ENCODE results near the gene MESP2.

The MESP2 gene, protein sequence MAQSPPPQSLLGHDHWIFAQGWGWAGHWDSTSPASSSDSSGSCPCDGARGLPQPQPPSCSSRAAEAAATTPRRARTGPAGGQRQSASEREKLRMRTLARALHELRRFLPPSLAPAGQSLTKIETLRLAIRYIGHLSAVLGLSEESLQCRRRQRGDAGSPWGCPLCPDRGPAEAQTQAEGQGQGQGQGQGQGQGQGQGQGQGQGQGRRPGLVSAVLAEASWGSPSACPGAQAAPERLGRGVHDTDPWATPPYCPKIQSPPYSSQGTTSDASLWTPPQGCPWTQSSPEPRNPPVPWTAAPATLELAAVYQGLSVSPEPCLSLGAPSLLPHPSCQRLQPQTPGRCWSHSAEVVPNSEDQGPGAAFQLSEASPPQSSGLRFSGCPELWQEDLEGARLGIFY

DNA sequence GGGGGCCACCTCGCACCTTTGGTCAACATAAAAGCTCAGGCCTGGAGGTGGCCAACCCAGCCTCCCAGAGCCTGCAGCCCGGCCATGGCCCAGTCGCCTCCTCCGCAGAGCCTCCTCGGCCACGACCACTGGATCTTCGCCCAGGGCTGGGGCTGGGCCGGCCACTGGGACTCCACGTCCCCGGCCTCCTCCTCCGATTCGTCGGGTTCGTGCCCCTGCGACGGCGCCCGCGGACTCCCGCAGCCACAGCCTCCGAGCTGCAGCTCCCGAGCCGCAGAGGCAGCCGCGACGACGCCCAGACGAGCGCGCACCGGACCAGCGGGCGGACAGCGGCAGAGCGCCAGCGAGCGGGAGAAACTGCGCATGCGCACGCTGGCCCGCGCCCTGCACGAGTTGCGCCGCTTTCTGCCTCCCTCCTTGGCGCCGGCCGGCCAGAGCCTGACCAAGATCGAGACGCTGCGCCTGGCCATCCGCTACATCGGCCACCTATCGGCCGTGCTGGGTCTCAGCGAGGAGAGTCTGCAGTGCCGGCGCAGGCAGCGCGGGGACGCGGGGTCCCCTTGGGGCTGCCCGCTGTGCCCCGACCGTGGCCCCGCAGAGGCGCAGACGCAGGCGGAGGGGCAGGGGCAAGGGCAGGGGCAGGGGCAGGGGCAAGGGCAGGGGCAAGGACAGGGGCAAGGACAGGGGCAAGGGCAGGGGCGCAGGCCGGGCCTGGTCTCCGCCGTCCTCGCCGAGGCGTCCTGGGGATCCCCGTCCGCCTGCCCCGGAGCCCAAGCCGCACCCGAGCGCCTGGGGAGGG lies at the start of gene MESP2:
Gene MESP2 (plus strand): TSS at position 59 of the 799 bp plus-strand sequence. CDS start 26 bp downstream, at position 85.
- Mint-ChIP-seq H3K36me3 (no peaks in the 10 kb centered on the region), H3K27me3 (peaks cover 6% of the 10 kb centered on the region), H3K4me1 (peaks cover 11% of the 10 kb centered on the region), H3K27ac (no peak within 1 kb of the TSS), H3K9me3 (no peaks in the 10 kb centered on the region), H3K4me3 (peak within 1 kb of the TSS; percentile 74)
- DNase-seq (ENCODE audit: low spot score in 2 of 2), result peak; percentile 50 to 60
- peak; percentile 57 for ATAC-seq (ENCODE audit: low read depth)

DNA sequence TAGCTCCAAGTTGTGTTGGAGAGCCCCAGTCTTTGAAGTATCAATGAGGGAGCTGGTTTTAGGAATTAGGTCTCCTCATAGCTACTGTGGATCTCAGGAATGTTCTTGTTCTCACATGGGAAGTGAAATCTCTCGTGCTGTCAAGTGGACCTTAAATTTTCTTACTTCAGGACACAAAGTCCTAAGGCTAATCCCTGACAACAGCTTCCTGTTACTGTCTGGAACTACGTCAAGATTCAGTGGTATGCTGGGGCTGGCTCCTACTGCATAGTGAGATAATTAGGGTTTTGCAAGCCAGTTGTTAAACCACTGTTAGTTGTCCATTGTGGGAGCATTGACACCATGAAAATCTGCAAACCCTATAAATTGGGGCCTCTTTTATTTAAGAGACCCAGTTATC lies 47.9 kb upstream of the MESP2 start:
- no peak overlapping the region for H3K4me3 Mint-ChIP-seq
- no peak for ATAC-seq (ENCODE audit: low read depth)
- H3K9me3 Mint-ChIP-seq, result peaks cover 2% of the 10 kb centered on the region
- H3K4me1 Mint-ChIP-seq, result no peaks in the 10 kb centered on the region
- no peak for DNase-seq (ENCODE audit: low spot score in 2 of 2)
- H3K27me3 Mint-ChIP-seq, result peaks cover 11% of the 10 kb centered on the region
- no peaks in the 10 kb centered on the region for H3K36me3 Mint-ChIP-seq
- no peak overlapping the region for H3K27ac Mint-ChIP-seq

DNA sequence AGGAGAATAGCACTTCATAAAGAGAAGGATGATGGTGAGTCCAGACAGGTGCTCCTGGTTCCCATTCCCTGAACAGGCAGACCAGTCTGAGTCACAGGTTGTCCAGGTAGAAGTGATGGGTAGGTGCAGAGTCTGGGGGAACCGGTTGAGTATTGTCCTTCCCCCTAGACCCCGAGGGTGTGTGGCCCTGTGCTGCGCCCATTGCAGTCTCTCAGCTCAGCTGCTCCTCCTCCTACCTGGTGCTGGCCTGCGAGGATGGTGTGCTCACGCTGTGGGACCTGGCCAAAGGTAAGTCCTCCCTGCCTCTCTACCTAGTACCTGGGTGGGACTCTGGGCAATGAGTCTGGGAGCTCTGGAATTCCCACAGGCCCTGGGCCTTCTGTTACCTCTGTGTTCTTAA lies 44.9 kb upstream of the MESP2 start:
- no peak for ATAC-seq (ENCODE audit: low read depth)
- DNase-seq (ENCODE audit: low spot score in 2 of 2), result no peak
- no peaks in the 10 kb centered on the region for H3K9me3 Mint-ChIP-seq
- no peaks in the 10 kb centered on the region for H3K4me1 Mint-ChIP-seq
- no peaks in the 10 kb centered on the region for H3K36me3 Mint-ChIP-seq
- no peak overlapping the region for H3K27ac Mint-ChIP-seq
- H3K27me3 Mint-ChIP-seq, result peaks cover 19% of the 10 kb centered on the region
- no peak overlapping the region for H3K4me3 Mint-ChIP-seq

DNA sequence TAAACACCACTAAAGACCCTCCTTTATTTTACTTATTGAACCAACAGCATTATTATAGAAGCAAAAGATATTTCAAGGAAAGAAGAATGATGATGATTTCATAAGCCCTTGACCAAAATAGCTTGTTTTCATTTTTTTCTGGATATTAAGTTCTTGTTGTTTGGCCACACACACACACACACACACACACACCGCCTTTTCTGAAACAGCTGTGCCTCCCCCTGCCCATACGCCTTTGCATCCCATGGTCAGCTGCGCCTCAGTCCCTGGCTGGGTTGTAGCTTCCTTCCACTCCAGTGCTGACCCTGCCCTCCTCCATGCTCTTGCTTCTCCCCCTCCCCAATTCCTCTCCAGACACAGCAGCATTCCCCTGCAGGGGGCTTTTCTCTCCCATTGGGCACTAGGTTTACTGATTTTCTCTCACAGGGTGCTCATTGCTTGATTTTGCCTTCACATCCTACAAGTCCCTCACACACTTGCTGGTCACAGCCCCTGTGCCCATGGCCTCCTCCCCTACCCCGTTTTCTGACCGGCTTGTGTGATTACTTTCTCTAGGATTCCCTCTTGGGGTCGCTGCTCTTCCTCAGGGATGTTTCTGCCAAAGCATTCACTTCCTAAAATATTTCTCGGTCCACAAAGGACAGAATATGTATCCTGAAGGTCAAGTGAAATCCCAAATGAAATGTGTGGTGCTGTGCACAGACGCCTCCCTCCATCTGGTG lies 43.5 kb upstream of the MESP2 start:
- Mint-ChIP-seq H3K4me1 (no peaks in the 10 kb centered on the region), H3K9me3 (no peaks in the 10 kb centered on the region), H3K36me3 (no peaks in the 10 kb centered on the region), H3K27ac (no peak overlapping the region), H3K27me3 (peaks cover 20% of the 10 kb centered on the region), H3K4me3 (no peak overlapping the region)
- ATAC-seq (ENCODE audit: low read depth) (no peak), DNase-seq (ENCODE audit: low spot score in 2 of 2) (no peak)

DNA sequence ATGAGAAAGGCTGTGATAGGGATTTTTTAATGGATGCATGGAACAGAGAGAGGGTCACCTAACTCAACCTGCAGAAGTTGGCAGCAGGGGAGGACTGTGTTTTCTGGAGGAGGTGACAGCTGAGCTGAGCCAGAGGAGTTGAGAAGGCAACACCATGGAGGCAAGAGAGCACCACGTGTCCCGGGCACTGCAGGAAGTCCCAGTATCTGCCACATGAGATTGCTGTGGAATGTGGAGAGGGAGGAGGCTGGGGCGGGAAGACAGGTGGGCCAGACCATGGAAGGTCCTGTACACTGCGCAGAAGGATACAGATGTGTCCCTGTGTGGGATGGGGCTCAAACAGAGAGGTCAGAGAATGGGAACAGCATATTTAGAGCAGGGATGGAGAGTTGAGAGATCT lies 40.4 kb upstream of the MESP2 start:
- no peaks in the 10 kb centered on the region for H3K9me3 Mint-ChIP-seq
- peaks cover 17% of the 10 kb centered on the region for H3K27me3 Mint-ChIP-seq
- no peaks in the 10 kb centered on the region for H3K36me3 Mint-ChIP-seq
- ATAC-seq (ENCODE audit: low read depth), result no peak
- no peak overlapping the region for H3K4me3 Mint-ChIP-seq
- no peaks in the 10 kb centered on the region for H3K4me1 Mint-ChIP-seq
- no peak overlapping the region for H3K27ac Mint-ChIP-seq
- DNase-seq (ENCODE audit: low spot score in 2 of 2), result no peak

DNA sequence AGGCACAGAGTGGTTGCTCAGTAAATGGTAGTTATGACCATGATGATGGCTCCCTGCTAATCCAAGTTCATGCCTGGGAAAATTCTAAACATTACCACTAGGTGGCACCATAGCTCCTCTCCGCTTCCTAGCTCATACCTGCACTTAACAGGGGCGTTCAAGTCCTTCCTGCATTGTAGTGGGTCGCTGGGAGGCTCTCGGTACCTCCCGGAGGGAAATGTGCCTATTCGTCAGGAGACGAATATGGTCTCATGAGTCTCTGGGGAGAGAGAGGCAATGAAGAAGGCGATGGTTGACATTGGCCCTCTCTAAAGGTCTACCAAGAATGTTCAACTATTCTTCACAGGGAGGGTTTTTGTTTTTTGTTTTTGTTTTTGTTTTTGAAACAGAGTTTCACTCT lies 36.0 kb upstream of the MESP2 start:
- Mint-ChIP-seq H3K9me3 (no peaks in the 10 kb centered on the region), H3K4me3 (no peak overlapping the region), H3K36me3 (no peaks in the 10 kb centered on the region), H3K27me3 (peaks cover 10% of the 10 kb centered on the region), H3K27ac (no peak overlapping the region), H3K4me1 (no peaks in the 10 kb centered on the region)
- ATAC-seq (ENCODE audit: low read depth) (peak; percentile 92), DNase-seq (ENCODE audit: low spot score in 2 of 2) (peak; percentile 65 to 69)

DNA sequence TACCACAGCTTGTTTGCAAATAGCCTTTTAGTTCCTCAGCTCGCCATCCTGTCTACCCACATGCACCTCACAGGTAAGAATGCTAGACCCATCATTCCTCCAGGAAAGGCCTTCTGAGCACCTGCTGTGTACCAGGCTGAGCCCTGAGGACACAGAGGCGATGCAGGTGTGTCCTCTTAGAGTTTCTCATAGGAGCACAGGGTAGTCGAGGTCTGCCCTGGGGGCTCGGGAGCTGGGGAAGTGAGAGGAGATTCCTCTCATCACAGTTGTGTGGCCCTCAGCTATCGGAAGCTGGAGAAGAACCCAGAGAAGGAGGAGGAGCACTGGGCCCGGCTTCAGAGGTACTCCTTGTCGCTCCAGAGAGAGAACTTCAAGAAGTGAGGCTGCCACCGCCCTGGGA lies 33.1 kb upstream of the MESP2 start:
- no peak for ATAC-seq (ENCODE audit: low read depth)
- H3K36me3 Mint-ChIP-seq, result no peaks in the 10 kb centered on the region
- DNase-seq (ENCODE audit: low spot score in 2 of 2), result no peak
- no peak overlapping the region for H3K4me3 Mint-ChIP-seq
- no peak overlapping the region for H3K27ac Mint-ChIP-seq
- no peaks in the 10 kb centered on the region for H3K9me3 Mint-ChIP-seq
- no peaks in the 10 kb centered on the region for H3K4me1 Mint-ChIP-seq
- peaks cover 1% of the 10 kb centered on the region for H3K27me3 Mint-ChIP-seq

DNA sequence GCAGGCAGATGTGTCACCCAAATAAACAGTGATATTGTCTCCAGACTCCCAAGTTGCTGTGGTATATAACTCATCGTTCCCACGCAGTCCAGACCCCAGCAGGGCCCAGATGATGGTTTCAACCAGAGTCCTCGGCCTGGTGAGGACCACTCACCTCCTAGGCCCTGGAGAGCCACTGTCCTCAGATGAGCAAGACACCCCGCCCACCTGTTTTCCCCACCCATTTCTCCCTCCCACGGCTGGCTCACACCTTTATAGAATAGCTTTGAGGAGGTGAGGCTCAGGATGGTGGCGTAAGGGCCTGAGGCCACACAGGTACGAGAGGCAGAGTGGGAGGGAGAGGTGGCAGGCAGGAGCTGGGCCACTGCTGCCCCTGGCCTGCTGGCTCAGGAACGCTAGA lies 32.5 kb upstream of the MESP2 start:
- H3K4me3 Mint-ChIP-seq, result no peak overlapping the region
- H3K9me3 Mint-ChIP-seq, result no peaks in the 10 kb centered on the region
- no peak for DNase-seq (ENCODE audit: low spot score in 2 of 2)
- H3K27me3 Mint-ChIP-seq, result peaks cover 1% of the 10 kb centered on the region
- H3K4me1 Mint-ChIP-seq, result no peaks in the 10 kb centered on the region
- H3K36me3 Mint-ChIP-seq, result no peaks in the 10 kb centered on the region
- H3K27ac Mint-ChIP-seq, result no peak overlapping the region
- ATAC-seq (ENCODE audit: low read depth), result no peak

DNA sequence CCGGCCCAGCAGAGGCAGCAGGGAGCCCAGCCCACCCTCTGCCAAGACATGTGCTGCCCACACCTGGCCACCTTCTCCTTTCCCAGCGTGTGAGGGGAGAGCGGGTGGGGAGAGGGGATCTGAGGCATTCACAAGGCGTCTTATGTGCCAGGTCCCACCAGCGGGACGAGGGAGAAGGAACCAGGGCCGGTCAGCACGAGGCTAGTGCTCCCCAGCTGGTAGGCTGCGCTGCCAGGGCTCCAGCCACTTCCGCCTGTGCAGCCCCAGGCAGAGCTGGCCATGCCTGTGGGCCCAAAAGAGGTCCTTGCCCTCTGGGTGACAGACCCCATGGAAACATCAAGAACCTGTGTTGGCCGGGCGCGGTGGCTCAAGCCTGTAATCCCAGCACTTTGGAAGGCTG lies 31.0 kb upstream of the MESP2 start:
- Mint-ChIP-seq H3K36me3 (no peaks in the 10 kb centered on the region), H3K27ac (no peak overlapping the region), H3K27me3 (peaks cover 1% of the 10 kb centered on the region), H3K4me1 (peaks cover 3% of the 10 kb centered on the region), H3K9me3 (no peaks in the 10 kb centered on the region), H3K4me3 (no peak overlapping the region)
- no peak for DNase-seq (ENCODE audit: low spot score in 2 of 2)
- ATAC-seq (ENCODE audit: low read depth), result no peak

DNA sequence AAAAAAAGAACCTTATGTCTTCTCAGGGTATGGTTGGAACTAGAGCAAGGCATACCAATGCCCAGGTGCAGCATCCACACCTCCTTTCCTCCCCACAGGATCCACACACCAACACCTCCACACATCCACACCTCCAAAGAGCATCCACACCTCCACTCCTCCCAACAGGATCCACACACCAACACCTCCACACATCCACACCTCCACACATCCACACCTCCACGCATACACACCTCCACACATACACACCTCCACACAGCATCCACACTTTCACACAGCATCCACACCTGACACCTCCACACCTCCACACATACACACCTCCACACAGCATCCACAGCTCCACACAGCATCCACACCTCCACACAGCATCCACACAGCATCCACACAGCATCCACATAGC lies 30.4 kb upstream of the MESP2 start:
- H3K27me3 Mint-ChIP-seq, result peaks cover 1% of the 10 kb centered on the region
- DNase-seq (ENCODE audit: low spot score in 2 of 2), result no peak
- ATAC-seq (ENCODE audit: low read depth), result no peak
- no peak overlapping the region for H3K27ac Mint-ChIP-seq
- H3K4me3 Mint-ChIP-seq, result no peak overlapping the region
- no peaks in the 10 kb centered on the region for H3K36me3 Mint-ChIP-seq
- peaks cover 3% of the 10 kb centered on the region for H3K4me1 Mint-ChIP-seq
- H3K9me3 Mint-ChIP-seq, result no peaks in the 10 kb centered on the region

DNA sequence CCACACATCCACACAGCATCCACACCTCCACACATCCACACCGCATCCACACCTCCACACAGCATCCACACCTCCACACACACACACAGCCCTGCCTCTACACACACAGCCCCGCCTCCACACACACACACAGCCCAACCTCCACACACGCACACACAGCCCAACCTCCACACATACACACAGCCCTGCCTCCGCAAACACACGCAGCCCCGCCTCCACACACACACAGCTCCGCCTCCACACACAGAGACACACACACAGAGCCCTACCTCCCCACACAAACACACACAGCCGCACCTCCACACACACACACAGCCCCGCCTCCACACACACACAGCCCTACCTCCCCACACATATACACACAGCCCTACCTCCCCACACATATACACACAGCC lies 29.7 kb upstream of the MESP2 start:
- Mint-ChIP-seq H3K36me3 (no peaks in the 10 kb centered on the region), H3K9me3 (no peaks in the 10 kb centered on the region), H3K4me1 (peaks cover 3% of the 10 kb centered on the region), H3K27me3 (peaks cover 1% of the 10 kb centered on the region), H3K27ac (no peak overlapping the region), H3K4me3 (no peak overlapping the region)
- DNase-seq (ENCODE audit: low spot score in 2 of 2) (no peak), ATAC-seq (ENCODE audit: low read depth) (no peak)

DNA sequence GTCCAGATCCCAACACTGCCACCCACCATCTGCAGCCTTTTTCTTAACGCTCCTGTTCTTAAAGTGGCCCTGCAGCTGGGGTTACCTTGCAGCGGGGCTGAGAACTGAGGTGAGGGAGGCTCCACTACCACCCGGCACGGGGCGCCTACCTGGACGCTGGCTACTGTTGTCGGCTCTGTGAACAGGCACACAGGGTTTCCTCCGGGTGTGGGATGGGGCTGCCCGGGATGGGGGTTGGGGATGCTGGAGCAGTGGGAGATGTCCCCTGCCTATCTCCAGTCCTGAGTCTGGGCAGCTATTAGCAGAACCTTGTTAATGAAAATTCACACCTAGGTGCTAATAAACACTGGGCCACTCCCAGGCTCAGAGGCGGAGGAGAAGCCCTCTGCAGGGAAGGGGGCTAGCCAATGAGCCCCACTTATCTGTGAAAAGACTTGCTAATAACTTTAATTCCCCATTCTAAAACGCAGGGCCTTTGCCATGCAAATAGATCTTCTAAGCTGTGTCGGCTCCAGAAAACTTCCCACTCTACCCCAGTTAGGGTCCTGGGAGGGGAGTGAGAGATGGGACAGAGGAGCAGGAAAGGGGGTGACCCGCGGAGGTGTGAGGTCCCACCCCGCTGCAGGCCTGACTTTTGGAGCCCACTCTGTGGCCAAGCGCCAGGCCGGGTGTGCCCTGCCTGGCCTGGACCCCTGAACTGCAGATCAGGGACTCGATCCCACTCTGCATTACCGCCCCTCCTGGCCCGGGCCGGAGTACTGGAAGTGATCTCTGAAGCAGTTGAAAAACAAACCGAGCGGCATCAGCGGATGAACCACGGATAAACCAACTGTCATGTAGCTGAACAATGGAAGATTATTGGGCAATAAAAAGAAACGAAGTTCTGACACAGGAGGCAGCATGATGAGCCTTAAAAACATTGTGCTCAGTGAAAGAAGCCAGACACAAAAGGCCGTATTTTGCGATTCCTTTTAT lies 28.1 kb upstream of the MESP2 start:
- no peak overlapping the region for H3K4me3 Mint-ChIP-seq
- no peaks in the 10 kb centered on the region for H3K9me3 Mint-ChIP-seq
- ATAC-seq (ENCODE audit: low read depth) (no peak), DNase-seq (ENCODE audit: low spot score in 2 of 2) (no peak)
- peaks cover 1% of the 10 kb centered on the region for H3K27me3 Mint-ChIP-seq
- H3K36me3 Mint-ChIP-seq, result no peaks in the 10 kb centered on the region
- no peak overlapping the region for H3K27ac Mint-ChIP-seq
- peaks cover 3% of the 10 kb centered on the region for H3K4me1 Mint-ChIP-seq

DNA sequence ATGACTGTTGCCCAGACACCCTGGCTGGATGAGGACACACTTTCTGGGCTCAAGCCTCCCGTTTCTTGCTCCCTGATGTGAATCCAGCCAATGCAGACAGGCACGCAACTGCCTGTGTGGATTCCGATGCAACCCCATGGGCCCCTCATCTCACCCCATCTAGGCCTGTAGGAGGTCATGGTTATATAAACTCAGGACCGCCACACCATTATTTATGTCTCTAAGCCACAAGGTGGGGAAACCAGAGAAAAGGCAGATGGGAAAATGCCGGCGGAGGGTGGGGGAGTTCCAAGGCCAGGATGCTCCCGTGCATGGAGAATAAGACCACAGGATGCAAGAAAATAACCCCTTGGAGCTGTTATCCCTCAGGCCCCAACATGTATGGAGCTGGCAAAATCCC lies 27.1 kb upstream of the MESP2 start:
- no peak for DNase-seq (ENCODE audit: low spot score in 2 of 2)
- Mint-ChIP-seq H3K36me3 (no peaks in the 10 kb centered on the region), H3K4me1 (peaks cover 3% of the 10 kb centered on the region), H3K27ac (no peak overlapping the region), H3K4me3 (peak overlapping the region; percentile 24), H3K9me3 (no peaks in the 10 kb centered on the region), H3K27me3 (peaks cover 3% of the 10 kb centered on the region)
- no peak for ATAC-seq (ENCODE audit: low read depth)
